GM21529 (cell line): ENCODE results near the gene TMEM62.

Experiments used
- ATAC-seq: cut with Tn5 transposase; IDR thresholded peaks from one replicate; pipeline ENCODE4 v1.9.1; 2021; ENCODE audit not compliant: unreplicated experiment

TMEM62 gene

DNA sequence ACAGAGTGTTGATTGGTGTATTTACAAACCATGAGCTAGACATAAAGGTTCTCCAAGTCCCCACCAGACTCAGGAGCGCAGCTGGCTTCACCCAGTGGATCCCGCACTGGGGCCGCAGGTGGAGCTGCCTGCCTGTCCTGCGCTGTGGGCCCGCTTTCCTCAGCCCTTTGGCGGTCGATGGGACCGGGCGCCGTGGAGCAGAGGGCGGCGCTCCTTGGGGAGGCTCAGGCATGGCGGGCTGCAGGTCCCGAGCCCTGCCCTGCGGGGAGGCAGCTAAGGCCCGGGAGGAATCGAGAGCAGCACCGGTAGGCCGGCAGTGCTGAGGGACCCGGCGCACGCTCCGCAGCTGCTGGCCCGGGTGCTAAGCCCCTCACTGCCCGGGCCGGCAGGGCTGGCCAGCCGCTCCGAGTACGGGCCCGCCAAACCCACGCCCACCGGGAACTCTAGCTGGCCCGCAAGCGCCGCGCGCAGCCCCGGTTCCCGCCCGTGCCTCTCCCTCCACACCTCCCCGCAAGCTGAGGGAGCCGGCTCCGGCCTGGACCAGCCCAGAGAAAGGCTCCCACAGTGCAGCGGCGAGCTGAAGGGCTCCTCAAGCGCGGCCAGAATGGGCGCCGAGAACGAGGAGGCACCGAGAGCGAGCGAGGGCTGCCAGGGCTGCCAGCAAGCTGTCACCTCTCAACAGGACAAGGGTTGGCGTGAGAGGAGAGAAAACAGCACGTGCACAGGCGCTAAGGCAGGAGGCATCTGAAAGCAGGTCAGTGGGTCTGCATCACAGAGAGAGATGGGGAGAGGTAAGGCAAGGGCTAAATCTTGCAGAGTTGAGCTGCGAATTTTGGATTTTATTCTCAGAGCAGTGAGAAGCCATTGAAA is 93.3 kb downstream of the TMEM62 start:
- ATAC-seq = no peak

DNA sequence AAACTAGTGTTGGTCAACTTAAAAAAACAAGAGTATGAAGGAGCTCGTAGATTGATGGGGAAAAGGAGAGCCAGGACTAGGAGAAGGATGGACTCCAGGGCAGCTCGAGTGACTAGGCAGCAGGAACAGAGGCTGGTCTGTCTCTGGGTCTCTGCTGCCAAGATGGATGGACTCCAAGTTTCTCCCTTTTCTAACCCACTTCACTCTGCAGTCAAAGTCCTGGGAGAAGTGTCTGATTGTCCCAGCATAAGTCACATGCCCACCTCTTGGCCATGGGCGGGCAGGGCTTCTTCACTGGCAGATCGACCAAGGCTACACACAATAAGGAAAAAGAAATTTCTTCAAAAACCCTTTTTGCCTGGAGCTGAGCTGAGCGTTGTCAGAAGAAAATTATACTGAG is 96.6 kb downstream of the TMEM62 start:
- ATAC-seq = no peak

DNA sequence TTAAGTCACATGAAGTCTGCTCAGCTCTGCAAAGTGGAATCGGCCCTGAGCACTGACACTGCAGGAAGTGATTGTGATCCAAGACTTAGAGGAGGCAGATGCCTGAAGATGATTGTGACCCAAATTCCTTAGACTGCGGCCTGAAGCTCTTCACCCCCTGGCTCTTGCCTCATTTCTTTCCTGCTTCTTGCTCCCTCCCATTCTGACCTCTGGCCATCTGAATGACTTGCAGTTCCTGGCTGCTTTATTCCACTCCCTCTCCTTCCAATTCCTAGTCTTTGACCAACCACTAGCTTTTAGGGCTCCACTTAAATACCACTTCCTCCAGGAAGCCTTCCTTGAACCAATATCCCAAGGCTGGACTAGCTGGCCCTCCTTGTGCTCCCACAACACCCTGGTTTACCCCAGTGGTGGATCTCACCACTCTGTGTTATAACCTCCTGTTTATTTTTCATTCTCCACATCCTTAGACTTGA is 97.3 kb downstream of the TMEM62 start:
- no peak for ATAC-seq

DNA sequence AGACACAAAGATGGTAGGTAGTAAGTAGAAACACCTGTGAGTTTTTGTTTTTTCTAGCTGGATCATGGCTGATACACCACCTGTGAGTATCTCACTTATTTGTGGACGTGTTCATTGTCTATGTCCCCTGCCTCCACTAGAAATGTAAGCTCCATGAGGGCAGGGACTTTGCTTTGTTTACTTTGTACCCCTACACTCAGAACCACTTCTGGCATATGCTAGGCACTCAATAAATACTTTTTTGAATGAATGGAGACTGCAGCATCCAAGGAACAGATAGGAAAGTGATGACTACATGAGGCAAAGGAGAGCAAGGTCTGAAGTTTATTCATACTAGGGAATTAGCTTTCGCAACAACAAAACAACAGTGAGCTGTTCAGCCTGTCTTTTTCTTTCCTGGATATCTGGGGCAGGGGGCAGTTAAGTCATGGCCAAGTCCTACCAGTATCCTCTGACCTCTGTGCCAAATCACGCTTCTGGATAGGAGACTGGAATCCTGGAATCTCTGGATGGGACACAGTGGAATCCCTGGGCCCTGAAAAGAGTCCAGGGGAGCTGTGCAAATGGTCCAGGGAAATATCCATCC is 99.0 kb downstream of the TMEM62 start:
- no peak for ATAC-seq
